GM19193 (cell line): Measurements from ENCODE around the gene MANSC1.

Experiments used
- POLR2A ChIP-seq: IDR thresholded peaks from 4 replicates; pipeline ENCODE4 v1.6.1; 2011; ENCODE audit not compliant: insufficient read depth, insufficient read length; ENCODE audit errors: extremely low read depth

The MANSC1 gene

GRCh38 chr12:12372946-12373722, 23.1 kb upstream of the MANSC1 start:
- TF ChIP-seq POLR2A, result no peak

GRCh38 chr12:12367482-12367998, 17.5 kb upstream of the MANSC1 start:
- no peak for TF ChIP-seq POLR2A

GRCh38 chr12:12366701-12367481, 16.8 kb upstream of the MANSC1 start:
- TF ChIP-seq POLR2A, result no peak

- TF ChIP-seq POLR2A, result no peak
Observed at GRCh38 chr12:12365931-12366431, 15.9 kb upstream of the MANSC1 start.

- TF ChIP-seq POLR2A, result no peak
Observed at GRCh38 chr12:12365446-12365802, 15.4 kb upstream of the MANSC1 start.

- TF ChIP-seq POLR2A, result no peak
Observed at GRCh38 chr12:12364787-12365445, 14.9 kb upstream of the MANSC1 start.

GRCh38 chr12:12358528-12358927, 8.5 kb upstream of the MANSC1 start:
- no peak for TF ChIP-seq POLR2A

- TF ChIP-seq POLR2A, result no peak
Observed at GRCh38 chr12:12357719-12358461, 7.8 kb upstream of the MANSC1 start.

- peak; percentile 98 for TF ChIP-seq POLR2A
Observed at GRCh38 chr12:12356896-12357718, 7.1 kb upstream of the MANSC1 start, which contains the start of gene BORCS5. Gene BORCS5, plus strand, starts transcription at chr12:12357078. Its CDS starts 374 bp downstream, at chr12:12357452.

GRCh38 chr12:12356467-12356895, 6.4 kb upstream of the MANSC1 start:
- TF ChIP-seq POLR2A, result no peak

GRCh38 chr12:12353807-12354206, 3.8 kb upstream of the MANSC1 start:
- no peak for TF ChIP-seq POLR2A

GRCh38 chr12:12353276-12353675, 3.2 kb upstream of the MANSC1 start:
- TF ChIP-seq POLR2A, result no peak

- TF ChIP-seq POLR2A, result no peak
Observed at GRCh38 chr12:12350868-12351463, 924 bp upstream of the MANSC1 start.

GRCh38 chr12:12338527-12339168, 11.4 kb downstream of the MANSC1 start:
- TF ChIP-seq POLR2A, result no peak
